Liver (tissue), 9 donors: ENCODE data around the gene KRTAP12-1. TPM values are rescaled to one million over a fixed set of nuclear protein-coding genes. Genes with fewer than 3 reads are reported as not detected.

Experiments used
- DNase-seq: peaks from one replicate; pipeline ENCODE4 v3.0.0-alpha.2; 2017; ENCODE audit warnings: low spot score
- H3K27ac ChIP-seq, 2 donors: one replicate each; pipeline ENCODE4 v1.7.0; 2013; ENCODE audit warnings: inconsistent platforms in 2 of 2, low read length in 2 of 2, control low read depth in 1 of 2, low read depth in 1 of 2, mild to moderate bottlenecking in 1 of 2
- H3K27me3 ChIP-seq, 4 donors: one replicate each; pipeline versions ENCODE4 v1.6.1 to v1.7.0; 2013; ENCODE audit warnings: low read length in 3 of 4, inconsistent platforms in 1 of 4, mild to moderate bottlenecking in 1 of 4, moderate library complexity in 1 of 4; ENCODE audit not compliant: control insufficient read depth in 4 of 4, insufficient read depth in 4 of 4
- H3K36me3 ChIP-seq, 4 donors: one replicate each; pipeline versions ENCODE4 v1.6.1 to v1.7.0; 2013; ENCODE audit warnings: low read length in 3 of 4, mild to moderate bottlenecking in 3 of 4, low read depth in 1 of 4, moderate library complexity in 1 of 4; ENCODE audit not compliant: control insufficient read depth in 4 of 4, insufficient read depth in 3 of 4
- H3K4me1 ChIP-seq, 4 donors: one replicate each; pipeline versions ENCODE4 v1.6.1 to v1.7.0; 2013; ENCODE audit warnings: low read length in 3 of 4, mild to moderate bottlenecking in 3 of 4, moderate library complexity in 1 of 4; ENCODE audit not compliant: control insufficient read depth in 4 of 4, insufficient read depth in 4 of 4
- H3K4me3 ChIP-seq, 3 donors: one replicate each; pipeline versions ENCODE4 v1.6.1 to v1.7.0; 2013; ENCODE audit warnings: low read length in 3 of 3, control low read depth in 1 of 3, low read depth in 1 of 3, mild to moderate bottlenecking in 1 of 3
- H3K9ac ChIP-seq, 2 donors: one replicate each; pipeline ENCODE4 v1.7.0; 2013; ENCODE audit warnings: low read length in 2 of 2, mild to moderate bottlenecking in 2 of 2, moderate library complexity in 2 of 2, control low read depth in 1 of 2, low read depth in 1 of 2
- H3K9me3 ChIP-seq, 4 donors: one replicate each; pipeline versions ENCODE4 v1.6.1 to v1.7.0; 2013; ENCODE audit warnings: low read length in 3 of 4; ENCODE audit not compliant: control insufficient read depth in 4 of 4
- FOXA1 ChIP-seq: IDR thresholded peaks from 2 replicates; pipeline ENCODE4 v1.6.1; 2016; ENCODE audit warnings: antibody characterized with exemption
- FOXA2 ChIP-seq: IDR thresholded peaks from 2 replicates; pipeline ENCODE4 v1.6.1; 2016; ENCODE audit warnings: antibody characterized with exemption
- GABPA ChIP-seq, 2 donors: IDR thresholded peaks in 1 of 2; conservative IDR thresholded peaks in 1 of 2; 2 replicates each; pipeline ENCODE4 v1.6.1; 2016; ENCODE audit warnings: antibody characterized with exemption in 2 of 2, mild to moderate bottlenecking in 1 of 2, moderate library complexity in 1 of 2
- HNF4A ChIP-seq, 2 donors: conservative IDR thresholded peaks; 2 replicates each; pipeline ENCODE4 v1.6.1; 2016; ENCODE audit warnings: antibody characterized with exemption in 2 of 2, mild to moderate bottlenecking in 2 of 2
- HNF4G ChIP-seq: IDR thresholded peaks from 2 replicates; pipeline ENCODE4 v1.6.1; 2016; ENCODE audit warnings: antibody characterized with exemption
- JUND ChIP-seq, 2 donors: IDR thresholded peaks; 2 replicates each; pipeline ENCODE4 v1.6.1; 2016; ENCODE audit warnings: antibody characterized with exemption in 2 of 2
- RAD21 ChIP-seq, 2 donors: IDR thresholded peaks; 2 replicates each; pipeline ENCODE4 v1.6.1; 2016; ENCODE audit warnings: antibody characterized with exemption in 2 of 2, mild to moderate bottlenecking in 2 of 2
- REST ChIP-seq: IDR thresholded peaks from 2 replicates; pipeline ENCODE4 v1.6.1; 2016; ENCODE audit warnings: antibody characterized with exemption, mild to moderate bottlenecking
- RXRA ChIP-seq, 2 donors: IDR thresholded peaks; 2 replicates each; pipeline ENCODE4 v1.6.1; 2017 to 2018; ENCODE audit warnings: antibody characterized with exemption in 2 of 2, mild to moderate bottlenecking in 1 of 2
- SP1 ChIP-seq: IDR thresholded peaks from 2 replicates; pipeline ENCODE4 v1.6.1; 2018; ENCODE audit warnings: antibody characterized with exemption, mild to moderate bottlenecking
- TAF1 ChIP-seq: conservative IDR thresholded peaks from 2 replicates; pipeline ENCODE4 v1.6.1; 2016; ENCODE audit warnings: antibody characterized with exemption, mild to moderate bottlenecking
- YY1 ChIP-seq: IDR thresholded peaks from 2 replicates; pipeline ENCODE4 v1.6.1; 2016; ENCODE audit warnings: antibody characterized with exemption, mild to moderate bottlenecking
- WGBS: extraction: QIAGEN DNeasy Blood & Tissue Kit; methylation state at CpG from one replicate; pipeline ENCODE4 v1.1.7; 2013; 5-methylcytosine and 5-hydroxymethylcytosine counted together
- polyA plus RNA-seq, 2 donors: library from polyadenylated mRNA; stranded (reverse) in 1 of 2; unstranded in 1 of 2; fragments of 200-250 nt in 1 of 2; fragments of >200 nt in 1 of 2; fragmentation: Nextera tagmentation in 1 of 2; extraction: Ambion mirVana in 1 of 2; gene quantifications; one replicate each; pipeline versions ENCODE4 v1.2.1 to v1.2.3, GENCODE V29; 2013 to 2015
- total RNA-seq, 2 donors: library from RNA; depleted of rRNA; stranded (reverse); fragments of >200 nt; gene quantifications; one replicate each; pipeline ENCODE4 v1.2.3, GENCODE V29; 2014
- TF ChIP-seq, protein P1 (sequence below): IDR thresholded peaks from 2 replicates; pipeline ENCODE4 v1.6.1; 2016; ENCODE audit warnings: antibody characterized with exemption
- TF ChIP-seq, protein P2 (sequence below): fragments of 150-350 bp; IDR thresholded peaks from 2 replicates; pipeline ENCODE4 v1.5.1; 2017; ENCODE audit warnings: improper control_type of control experiment, low read depth, low read length; ENCODE audit not compliant: missing input control
- donor health status: healthy.
- donor health status: healthy.
- donor health status: healthy.
- donor health status: healthy.
- donor health status: healthy.

Gene KRTAP12-1
- total and polyA plus RNA-seq, 4 donors: not detected

- H3K36me3 ChIP-seq: no peaks in the 10 kb centered on the region
- no peak overlapping the region for H3K4me3 ChIP-seq
- TF ChIP-seq REST: no peak
- no peak for TF ChIP-seq RAD21 (IDR thresholded peaks at IDR 0.05)
- no peak for TF ChIP-seq JUND (IDR thresholded peaks at IDR 0.05)
- TF ChIP-seq, protein P1, sequence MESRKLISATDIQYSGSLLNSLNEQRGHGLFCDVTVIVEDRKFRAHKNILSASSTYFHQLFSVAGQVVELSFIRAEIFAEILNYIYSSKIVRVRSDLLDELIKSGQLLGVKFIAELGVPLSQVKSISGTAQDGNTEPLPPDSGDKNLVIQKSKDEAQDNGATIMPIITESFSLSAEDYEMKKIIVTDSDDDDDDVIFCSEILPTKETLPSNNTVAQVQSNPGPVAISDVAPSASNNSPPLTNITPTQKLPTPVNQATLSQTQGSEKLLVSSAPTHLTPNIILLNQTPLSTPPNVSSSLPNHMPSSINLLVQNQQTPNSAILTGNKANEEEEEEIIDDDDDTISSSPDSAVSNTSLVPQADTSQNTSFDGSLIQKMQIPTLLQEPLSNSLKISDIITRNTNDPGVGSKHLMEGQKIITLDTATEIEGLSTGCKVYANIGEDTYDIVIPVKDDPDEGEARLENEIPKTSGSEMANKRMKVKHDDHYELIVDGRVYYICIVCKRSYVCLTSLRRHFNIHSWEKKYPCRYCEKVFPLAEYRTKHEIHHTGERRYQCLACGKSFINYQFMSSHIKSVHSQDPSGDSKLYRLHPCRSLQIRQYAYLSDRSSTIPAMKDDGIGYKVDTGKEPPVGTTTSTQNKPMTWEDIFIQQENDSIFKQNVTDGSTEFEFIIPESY: no peak
- no peak for TF ChIP-seq GABPA (IDR thresholded peaks at IDR 0.05 in 1 of 2, conservative IDR thresholded peaks at IDR 0.05 in 1 of 2)
- no peak for TF ChIP-seq YY1
- no peak for TF ChIP-seq SP1
- TF ChIP-seq, protein P2, sequence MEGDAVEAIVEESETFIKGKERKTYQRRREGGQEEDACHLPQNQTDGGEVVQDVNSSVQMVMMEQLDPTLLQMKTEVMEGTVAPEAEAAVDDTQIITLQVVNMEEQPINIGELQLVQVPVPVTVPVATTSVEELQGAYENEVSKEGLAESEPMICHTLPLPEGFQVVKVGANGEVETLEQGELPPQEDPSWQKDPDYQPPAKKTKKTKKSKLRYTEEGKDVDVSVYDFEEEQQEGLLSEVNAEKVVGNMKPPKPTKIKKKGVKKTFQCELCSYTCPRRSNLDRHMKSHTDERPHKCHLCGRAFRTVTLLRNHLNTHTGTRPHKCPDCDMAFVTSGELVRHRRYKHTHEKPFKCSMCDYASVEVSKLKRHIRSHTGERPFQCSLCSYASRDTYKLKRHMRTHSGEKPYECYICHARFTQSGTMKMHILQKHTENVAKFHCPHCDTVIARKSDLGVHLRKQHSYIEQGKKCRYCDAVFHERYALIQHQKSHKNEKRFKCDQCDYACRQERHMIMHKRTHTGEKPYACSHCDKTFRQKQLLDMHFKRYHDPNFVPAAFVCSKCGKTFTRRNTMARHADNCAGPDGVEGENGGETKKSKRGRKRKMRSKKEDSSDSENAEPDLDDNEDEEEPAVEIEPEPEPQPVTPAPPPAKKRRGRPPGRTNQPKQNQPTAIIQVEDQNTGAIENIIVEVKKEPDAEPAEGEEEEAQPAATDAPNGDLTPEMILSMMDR: no peak
- TF ChIP-seq FOXA2: no peak
- no peak for TF ChIP-seq TAF1
- no peak overlapping the region for H3K9ac ChIP-seq
- no peaks in the 10 kb centered on the region for H3K4me1 ChIP-seq
- WGBS: 71% methylated on average over 10 of the region's 10 CpGs
- peaks cover 0 to 18% (median 2%) of the 10 kb centered on the region in 4 donors for H3K9me3 ChIP-seq
- no peak overlapping the region for H3K27ac ChIP-seq
- peaks cover 0 to 14% (median 5%) of the 10 kb centered on the region in 4 donors for H3K27me3 ChIP-seq
- DNase-seq: peak; percentile 25
Observed at GRCh38 chr21:44696572-44696971, 14.6 kb upstream of the KRTAP12-1 start.

DNA sequence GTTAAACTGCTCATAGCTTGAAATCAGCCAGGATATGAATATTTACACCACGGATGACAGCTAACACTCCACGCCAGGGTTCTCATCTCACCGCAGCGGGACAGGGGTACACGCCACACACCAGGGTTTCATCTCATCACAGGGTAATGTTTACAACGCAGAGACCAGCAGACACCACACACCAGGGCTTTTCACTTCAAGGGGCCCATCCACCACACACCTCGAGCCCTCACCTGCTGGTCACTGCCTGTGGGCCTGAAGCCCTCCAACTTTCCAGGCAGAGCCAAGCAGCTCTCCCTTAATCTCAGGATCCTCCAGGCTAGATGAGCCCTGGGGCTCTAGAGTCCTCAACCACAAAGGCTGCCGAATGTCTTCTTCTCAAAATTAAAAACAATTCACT, 13.7 kb upstream of the KRTAP12-1 start:
- DNase-seq: peak; percentile 8
- 77% methylated on average over 8 of the region's 8 CpGs for WGBS
- TF ChIP-seq, protein P1: no peak
- no peak for TF ChIP-seq RAD21 (IDR thresholded peaks at IDR 0.05)
- TF ChIP-seq GABPA (IDR thresholded peaks at IDR 0.05 in 1 of 2, conservative IDR thresholded peaks at IDR 0.05 in 1 of 2): no peak
- no peak for TF ChIP-seq FOXA1
- TF ChIP-seq REST: no peak
- TF ChIP-seq HNF4A (conservative IDR thresholded peaks at IDR 0.05): no peak
- no peak for TF ChIP-seq HNF4G
- TF ChIP-seq TAF1: no peak
- TF ChIP-seq RXRA (IDR thresholded peaks at IDR 0.05): no peak
- no peak for TF ChIP-seq FOXA2
- Histone ChIP-seq H3K27me3 (peaks cover 0 to 12% (median 5%) of the 10 kb centered on the region in 4 donors), H3K9ac (no peak overlapping the region), H3K9me3 (peaks cover 0 to 18% (median 2%) of the 10 kb centered on the region in 4 donors), H3K4me3 (no peak overlapping the region), H3K36me3 (no peaks in the 10 kb centered on the region), H3K4me1 (no peaks in the 10 kb centered on the region), H3K27ac (no peak overlapping the region)
